IMR-90 (cell line): ENCODE measurements around the gene BSDC1.

Experiments used
- CTCF ChIP-seq: conservative IDR thresholded peaks from 2 replicates; pipeline ENCODE4 v1.5.1; 2012; ENCODE audit warnings: mild to moderate bottlenecking, low read depth, low read length, improper control_type of control experiment
- ELK1 ChIP-seq: fragments of 150-350 bp; IDR thresholded peaks from 2 replicates; pipeline ENCODE4 v1.6.1; 2016; ENCODE audit warnings: low read depth, mild to moderate bottlenecking, low read length, moderate library complexity, borderline replicate concordance
- POLR2A ChIP-seq: IDR thresholded peaks from 2 replicates; pipeline ENCODE4 v1.6.1; 2012; ENCODE audit warnings: mild to moderate bottlenecking, low read depth, low read length
- RAD21 ChIP-seq: IDR thresholded peaks from 2 replicates; pipeline ENCODE4 v1.6.1; 2012; ENCODE audit warnings: low read length, improper control_type of control experiment
- RCOR1 ChIP-seq: IDR thresholded peaks from 2 replicates; pipeline ENCODE4 v1.6.1; 2012; ENCODE audit warnings: mild to moderate bottlenecking, low read length, improper control_type of control experiment; ENCODE audit not compliant: insufficient replicate concordance
- RFX5 ChIP-seq: IDR thresholded peaks from 2 replicates; pipeline ENCODE4 v1.8.0; 2012; ENCODE audit warnings: low read depth, mild to moderate bottlenecking, low read length, moderate library complexity

- TF ChIP-seq RAD21, result no peak
- TF ChIP-seq ELK1, result no peak
- TF ChIP-seq POLR2A, result 0 out of 2 replicates have a peak, but pooled peaks have one; percentile 27
- TF ChIP-seq CTCF, result no peak
- no peak for TF ChIP-seq RCOR1
- no peak for TF ChIP-seq RFX5
Observed at GRCh38 chr1:32393136-32393535, 1.1 kb downstream of the BSDC1 start.
